WTC11 (cell line): ENCODE measurements around the gene GALNTL6. TPM values are rescaled to one million over a fixed set of nuclear protein-coding genes. Genes with fewer than 3 reads are reported as not detected.

Experiments
- ATAC-seq: fragments of 200-7000 bp; cut with Tn5 transposase; 2 replicates; pipeline ENCODE4 v1.10.0; 2021; ENCODE audit warnings: mild to moderate bottlenecking, moderate library complexity
- CTCF ChIA-PET: fragments of 300-600 bp; sonication (Branson Sonifier 250); formaldehyde crosslinking; loops from one replicate; lab custom pipeline; 2021; ENCODE audit warnings: antibody characterized with exemption; lab: Charles Lee
- POLR2A ChIA-PET: fragments of 350-600 bp; sonication (Branson Sonifier 250); formaldehyde crosslinking; loops from one replicate; lab custom pipeline; 2021; ENCODE audit warnings: antibody characterized with exemption; lab: Charles Lee
- DNase-seq: peaks from one replicate; pipeline ENCODE4 v3.0.0; 2021; ENCODE audit warnings: low spot score
- H3K27ac Mint-ChIP-seq: 2 replicates; pipeline ENCODE4 v1.8.0; 2021; ENCODE audit warnings: mixed read lengths
- H3K27me3 Mint-ChIP-seq: 2 replicates; pipeline ENCODE4 v1.8.0; 2021; ENCODE audit warnings: low read depth, mild to moderate bottlenecking, moderate library complexity, mixed read lengths
- H3K36me3 Mint-ChIP-seq: 2 replicates; pipeline ENCODE4 v1.8.0; 2021; ENCODE audit warnings: mixed read lengths
- H3K4me1 Mint-ChIP-seq: 2 replicates; pipeline ENCODE4 v1.8.0; 2022; ENCODE audit warnings: mixed read lengths
- H3K4me3 Mint-ChIP-seq: 2 replicates; pipeline ENCODE4 v1.8.0; 2021; ENCODE audit warnings: mild to moderate bottlenecking, moderate library complexity, mixed read lengths
- H3K9me3 Mint-ChIP-seq: 2 replicates; pipeline ENCODE4 v1.8.0; 2021; ENCODE audit warnings: mixed read lengths
- AFF4 ChIP-seq: sonication (generic); formaldehyde crosslinking; IDR thresholded peaks from 2 replicates; pipeline ENCODE4 v1.8.1; 2023; ENCODE audit warnings: mild to moderate bottlenecking, missing genetic modification reagents, borderline replicate concordance
- ATF3 ChIP-seq: sonication (generic); formaldehyde crosslinking; conservative IDR thresholded peaks from 2 replicates; pipeline ENCODE4 v1.8.1; 2022; ENCODE audit warnings: mild to moderate bottlenecking, missing genetic modification reagents
- ATF6 ChIP-seq: sonication (generic); formaldehyde crosslinking; IDR thresholded peaks from 2 replicates; pipeline ENCODE4 v1.8.1; 2023; ENCODE audit warnings: mild to moderate bottlenecking, missing genetic modification reagents
- CREB1 ChIP-seq: sonication (generic); formaldehyde crosslinking; IDR thresholded peaks from 2 replicates; pipeline ENCODE4 v1.8.0; 2023; ENCODE audit warnings: mild to moderate bottlenecking, missing genetic modification reagents
- E2F1 ChIP-seq: sonication (generic); formaldehyde crosslinking; IDR thresholded peaks from 2 replicates; pipeline ENCODE4 v1.8.0; 2022; ENCODE audit warnings: mild to moderate bottlenecking, missing genetic modification reagents
- E2F5 ChIP-seq: sonication (generic); formaldehyde crosslinking; IDR thresholded peaks from 2 replicates; pipeline ENCODE4 v1.8.1; 2022; ENCODE audit warnings: mild to moderate bottlenecking, moderate library complexity, missing genetic modification reagents
- FOXP4 ChIP-seq: sonication (generic); formaldehyde crosslinking; IDR thresholded peaks from 2 replicates; pipeline ENCODE4 v1.8.0; 2022; ENCODE audit warnings: mild to moderate bottlenecking, missing genetic modification reagents
- GABPB1 ChIP-seq: sonication (generic); formaldehyde crosslinking; IDR thresholded peaks from 2 replicates; pipeline ENCODE4 v1.8.1; 2023; ENCODE audit warnings: mild to moderate bottlenecking, missing genetic modification reagents
- HMGXB4 ChIP-seq: sonication (generic); formaldehyde crosslinking; IDR thresholded peaks from 2 replicates; pipeline ENCODE4 v1.8.1; 2023; ENCODE audit warnings: mild to moderate bottlenecking, moderate library complexity, missing genetic modification reagents
- NR3C1 ChIP-seq: sonication (generic); formaldehyde crosslinking; conservative IDR thresholded peaks from 2 replicates; pipeline ENCODE4 v1.8.1; 2023; ENCODE audit warnings: low read depth, mild to moderate bottlenecking, missing genetic modification reagents
- PREB ChIP-seq: sonication (generic); formaldehyde crosslinking; IDR thresholded peaks from 2 replicates; pipeline ENCODE4 v1.8.1; 2022; ENCODE audit warnings: mild to moderate bottlenecking, missing genetic modification reagents, moderate library complexity, borderline replicate concordance
- SOX15 ChIP-seq: fragments of 250-450 bp; sonication (Bioruptor Pico); IDR thresholded peaks from 2 replicates; pipeline ENCODE4 v1.9.0; 2021; ENCODE audit warnings: mild to moderate bottlenecking
- ZNF423 ChIP-seq: fragments of 250-450 bp; sonication (Bioruptor Pico); IDR thresholded peaks from 2 replicates; pipeline ENCODE4 v2.1.2; 2022; ENCODE audit warnings: mild to moderate bottlenecking, moderate library complexity
- ZNF532 ChIP-seq: fragments of 250-450 bp; sonication (Bioruptor Pico); IDR thresholded peaks from 2 replicates; pipeline ENCODE4 v1.9.0; 2021; ENCODE audit warnings: mild to moderate bottlenecking, borderline replicate concordance
- total RNA-seq: library from RNA; stranded (reverse); gene quantifications from 3 replicates; pipeline ENCODE4 v1.2.3, GENCODE V29; 2021

GALNTL6 gene
- total RNA-seq, 1 experiment from 2014 or later, result 0.24 TPM

GRCh38 chr4:172369471-172369959 is 556.3 kb downstream of the GALNTL6 start (continued):
- TF ChIP-seq PREB (CRISPR knock-in tag) (no peak), FOXP4 (CRISPR knock-in tag) (no peak), GABPB1 (no peak), AFF4 (CRISPR knock-in tag) (no peak)

- no peaks in the 10 kb centered on the region for H3K4me1 Mint-ChIP-seq
- POLR2A ChIA-PET, result no interaction called here
- DNase-seq, result no peak
- no peak for ATAC-seq
- no peak overlapping the region for H3K4me3 Mint-ChIP-seq
- no peak overlapping the region for H3K27ac Mint-ChIP-seq
- H3K9me3 Mint-ChIP-seq, result peaks cover 32% of the 10 kb centered on the region
- TF ChIP-seq CREB1 (CRISPR knock-in tag), result no peak
- TF ChIP-seq NR3C1 (CRISPR knock-in tag), result no peak
- no peak for TF ChIP-seq E2F5
- no peak for TF ChIP-seq ZNF532
- no peak for TF ChIP-seq ATF3 (CRISPR knock-in tag)
- TF ChIP-seq E2F1 (CRISPR knock-in tag), result no peak
- TF ChIP-seq ATF6 (CRISPR knock-in tag), result no peak
- no peak for TF ChIP-seq HMGXB4
- no peak for TF ChIP-seq SOX15 (CRISPR knock-in tag)
- TF ChIP-seq ZNF423 (CRISPR knock-in tag), result no peak
- no peaks in the 10 kb centered on the region for H3K27me3 Mint-ChIP-seq
- CTCF ChIA-PET, result no interaction called here
- H3K36me3 Mint-ChIP-seq, result peaks cover 4% of the 10 kb centered on the region
Observed at GRCh38 chr4:172377486-172378140, 564.4 kb downstream of the GALNTL6 start.
